ENCODE data around the gene ACER2. TPM values are rescaled to one million over a fixed set of nuclear protein-coding genes. Genes with fewer than 3 reads are reported as not detected.

The ACER2 gene
- total and polyA plus RNA-seq, 10 of the 15 experiments (the other 5 are each of a cell fraction or from before 2014, with no cell fraction given), result 0.07 to 3.1 (median 2.2) TPM

DNA sequence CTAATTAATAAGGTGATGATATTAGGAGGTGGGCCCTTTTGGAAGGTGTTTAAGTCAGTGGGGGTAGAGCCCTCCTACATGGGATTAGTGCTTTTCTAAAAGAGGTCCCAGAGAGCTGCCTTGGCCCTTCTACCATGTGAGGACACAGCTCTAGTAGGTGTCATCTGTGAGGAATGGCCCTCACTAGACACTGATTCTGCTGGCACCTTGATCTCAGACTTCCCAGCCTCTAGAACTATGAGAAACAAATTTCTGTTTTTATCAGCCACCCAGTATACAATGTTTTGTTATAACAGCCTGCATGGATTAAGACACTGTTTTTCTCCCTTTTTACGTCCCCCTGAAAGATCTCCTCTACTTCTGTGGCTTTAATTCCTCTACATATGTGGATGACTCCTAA lies 31.6 kb downstream of the ACER2 start:
- no peak for DNase-seq (ENCODE audit: low read depth, low spot score)

More for the DNA sequence above, 31.6 kb downstream of the ACER2 start:
- peaks cover 9% of the 10 kb centered on the region for H3K4me1 ChIP-seq (ENCODE audit: control insufficient read depth, insufficient read depth, low read length)
- in situ Hi-C loops (cut with MboI) (no loop called here), intact Hi-C loops (cut with micrococcal nuclease; ENCODE audit: unreplicated experiment) (no loop called here)
- no peaks in the 10 kb centered on the region for H4K20me1 ChIP-seq (ENCODE audit: control insufficient read depth, insufficient read depth)
- no peak for ATAC-seq
- POLR2A ChIA-PET, result interaction anchor here (0.6 to 0.7 kb wide), 2 partner anchors 13 to 1588 kb away, joined by 4 to 9 read pairs; no protein-coding TSS in a partner anchor
- CTCF ChIA-PET, result interaction anchor here (1.0 to 5.3 kb wide), 5 partner anchors 10 to 25 kb away, joined by 4 to 37 read pairs (median 5); no protein-coding TSS in a partner anchor
- H3K4me3 ChIP-seq, result no peak overlapping the region
- H3K9ac ChIP-seq (ENCODE audit: control insufficient read depth, insufficient read depth, low read length), result no peak overlapping the region
- no peaks in the 10 kb centered on the region; a peak in 1 of 4 replicates for H3K36me3 ChIP-seq (ENCODE audit: control insufficient read depth in 2 of 2, insufficient read depth in 2 of 2, low read length in 1 of 2)
- H3K4me2 ChIP-seq (ENCODE audit: control insufficient read depth, insufficient read depth), result no peak overlapping the region
- BruUV-seq (replicated peaks), result no TSS peak
- H3K27ac ChIP-seq (ENCODE audit: control insufficient read depth, insufficient read depth), result no peak overlapping the region
- TF ChIP-seq BACH1 (IDR thresholded peaks at IDR 0.05; ENCODE audit: borderline replicate concordance), result no peak
- TF ChIP-seq BMI1 (IDR thresholded peaks at IDR 0.05; ENCODE audit: borderline replicate concordance), result no peak
- TF ChIP-seq CREB1 (IDR thresholded peaks at IDR 0.05; ENCODE audit: low read depth), result no peak
- TF ChIP-seq ZNF207 (IDR thresholded peaks at IDR 0.05; ENCODE audit: borderline replicate concordance), result no peak
- TF ChIP-seq NR2C2 (IDR thresholded peaks at IDR 0.05; ENCODE audit: borderline replicate concordance, control insufficient read depth, insufficient read length, low read depth), result no peak
- no peak for TF ChIP-seq HDAC2 (IDR thresholded peaks at IDR 0.05)
- TF ChIP-seq, protein P1, sequence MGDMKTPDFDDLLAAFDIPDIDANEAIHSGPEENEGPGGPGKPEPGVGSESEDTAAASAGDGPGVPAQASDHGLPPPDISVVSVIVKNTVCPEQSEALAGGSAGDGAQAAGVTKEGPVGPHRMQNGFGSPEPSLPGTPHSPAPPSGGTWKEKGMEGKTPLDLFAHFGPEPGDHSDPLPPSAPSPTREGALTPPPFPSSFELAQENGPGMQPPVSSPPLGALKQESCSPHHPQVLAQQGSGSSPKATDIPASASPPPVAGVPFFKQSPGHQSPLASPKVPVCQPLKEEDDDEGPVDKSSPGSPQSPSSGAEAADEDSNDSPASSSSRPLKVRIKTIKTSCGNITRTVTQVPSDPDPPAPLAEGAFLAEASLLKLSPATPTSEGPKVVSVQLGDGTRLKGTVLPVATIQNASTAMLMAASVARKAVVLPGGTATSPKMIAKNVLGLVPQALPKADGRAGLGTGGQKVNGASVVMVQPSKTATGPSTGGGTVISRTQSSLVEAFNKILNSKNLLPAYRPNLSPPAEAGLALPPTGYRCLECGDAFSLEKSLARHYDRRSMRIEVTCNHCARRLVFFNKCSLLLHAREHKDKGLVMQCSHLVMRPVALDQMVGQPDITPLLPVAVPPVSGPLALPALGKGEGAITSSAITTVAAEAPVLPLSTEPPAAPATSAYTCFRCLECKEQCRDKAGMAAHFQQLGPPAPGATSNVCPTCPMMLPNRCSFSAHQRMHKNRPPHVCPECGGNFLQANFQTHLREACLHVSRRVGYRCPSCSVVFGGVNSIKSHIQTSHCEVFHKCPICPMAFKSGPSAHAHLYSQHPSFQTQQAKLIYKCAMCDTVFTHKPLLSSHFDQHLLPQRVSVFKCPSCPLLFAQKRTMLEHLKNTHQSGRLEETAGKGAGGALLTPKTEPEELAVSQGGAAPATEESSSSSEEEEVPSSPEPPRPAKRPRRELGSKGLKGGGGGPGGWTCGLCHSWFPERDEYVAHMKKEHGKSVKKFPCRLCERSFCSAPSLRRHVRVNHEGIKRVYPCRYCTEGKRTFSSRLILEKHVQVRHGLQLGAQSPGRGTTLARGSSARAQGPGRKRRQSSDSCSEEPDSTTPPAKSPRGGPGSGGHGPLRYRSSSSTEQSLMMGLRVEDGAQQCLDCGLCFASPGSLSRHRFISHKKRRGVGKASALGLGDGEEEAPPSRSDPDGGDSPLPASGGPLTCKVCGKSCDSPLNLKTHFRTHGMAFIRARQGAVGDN (IDR thresholded peaks at IDR 0.05), result no peak
- TF ChIP-seq SPI1 (IDR thresholded peaks at IDR 0.05; ENCODE audit: borderline replicate concordance, insufficient read depth, low read depth, low read length), result no peak
- no peak for TF ChIP-seq YY1 (IDR thresholded peaks at IDR 0.05; ENCODE audit: low read depth, low read length)
- TF ChIP-seq, protein P2, sequence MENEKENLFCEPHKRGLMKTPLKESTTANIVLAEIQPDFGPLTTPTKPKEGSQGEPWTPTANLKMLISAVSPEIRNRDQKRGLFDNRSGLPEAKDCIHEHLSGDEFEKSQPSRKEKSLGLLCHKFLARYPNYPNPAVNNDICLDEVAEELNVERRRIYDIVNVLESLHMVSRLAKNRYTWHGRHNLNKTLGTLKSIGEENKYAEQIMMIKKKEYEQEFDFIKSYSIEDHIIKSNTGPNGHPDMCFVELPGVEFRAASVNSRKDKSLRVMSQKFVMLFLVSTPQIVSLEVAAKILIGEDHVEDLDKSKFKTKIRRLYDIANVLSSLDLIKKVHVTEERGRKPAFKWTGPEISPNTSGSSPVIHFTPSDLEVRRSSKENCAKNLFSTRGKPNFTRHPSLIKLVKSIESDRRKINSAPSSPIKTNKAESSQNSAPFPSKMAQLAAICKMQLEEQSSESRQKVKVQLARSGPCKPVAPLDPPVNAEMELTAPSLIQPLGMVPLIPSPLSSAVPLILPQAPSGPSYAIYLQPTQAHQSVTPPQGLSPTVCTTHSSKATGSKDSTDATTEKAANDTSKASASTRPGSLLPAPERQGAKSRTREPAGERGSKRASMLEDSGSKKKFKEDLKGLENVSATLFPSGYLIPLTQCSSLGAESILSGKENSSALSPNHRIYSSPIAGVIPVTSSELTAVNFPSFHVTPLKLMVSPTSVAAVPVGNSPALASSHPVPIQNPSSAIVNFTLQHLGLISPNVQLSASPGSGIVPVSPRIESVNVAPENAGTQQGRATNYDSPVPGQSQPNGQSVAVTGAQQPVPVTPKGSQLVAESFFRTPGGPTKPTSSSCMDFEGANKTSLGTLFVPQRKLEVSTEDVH (IDR thresholded peaks at IDR 0.05; ENCODE audit: low read depth, partially characterized antibody), result no peak
- no peak for TF ChIP-seq NR2F1 (conservative IDR thresholded peaks at IDR 0.05)
- no peak for TF ChIP-seq GABPA (IDR thresholded peaks at IDR 0.05; ENCODE audit: low read depth)
- no peak for TF ChIP-seq MXI1 (IDR thresholded peaks at IDR 0.05; ENCODE audit: low read depth, low read length)
- no peaks in the 10 kb centered on the region for H3K9me3 ChIP-seq (replicated peaks; ENCODE audit: control insufficient read depth, insufficient read depth, low read length)
- no peak overlapping the region for H2AFZ ChIP-seq (ENCODE audit: control insufficient read depth, low read depth, low read length)
- H3K79me2 ChIP-seq (ENCODE audit: control insufficient read depth, insufficient read depth, low read length), result no peaks in the 10 kb centered on the region
- no peak for FAIRE-seq
- 36% methylated on average over 1 of the region's 1 CpG for whole genome bisulfite sequencing (ENCODE audit: insufficient coverage, insufficient replicate concordance, low lambda C conversion rate, missing lambda C conversion rate)
- H3K27me3 ChIP-seq (replicated peaks in 1 of 2; ENCODE audit: control insufficient read depth in 2 of 2, insufficient read depth in 2 of 2, low read length in 1 of 2), result no peaks in the 10 kb centered on the region
- SMC1A ChIA-PET (ENCODE audit: uncharacterized antibody, unreplicated experiment), result interaction anchor here (0.7 to 2.8 kb wide), 3 partner anchors 11 to 21 kb away, joined by 3 to 16 read pairs (median 5); no protein-coding TSS in a partner anchor
- RAD21 ChIA-PET (ENCODE audit: unreplicated experiment), result interaction anchor here (0.9 to 2.2 kb wide), 2 partner anchors 12 to 16 kb away, joined by 3 to 17 read pairs; no protein-coding TSS in a partner anchor

Data from GM12878 (cell line).